Upper lobe of left lung (tissue), 6 donors: Measurements from ENCODE around the gene WDR93. TPM values are rescaled to one million over a fixed set of nuclear protein-coding genes. Genes with fewer than 3 reads are reported as not detected.

Experiments used
- ATAC-seq, 2 donors: fragments of 200-7000 bp; cut with Tn5 transposase; one replicate each; pipeline ENCODE4 v1.9.1; 2022; ENCODE audit warnings: mild to moderate bottlenecking in 2 of 2, moderate library complexity in 2 of 2; ENCODE audit not compliant: low FRiP score in 2 of 2
- DNase-seq, 2 donors: peaks; one replicate each; pipeline ENCODE4 v3.0.0-alpha.2; 2019 to 2020
- H3K27ac ChIP-seq, 4 donors: fragments of 200-600 bp; sonication (generic); one replicate each; pipeline ENCODE4 v1.5.1; 2016 to 2019
- H3K27me3 ChIP-seq, 4 donors: fragments of 200-600 bp; sonication (generic); one replicate each; pipeline ENCODE4 v1.5.1; 2017 to 2019
- H3K36me3 ChIP-seq, 4 donors: fragments of 200-600 bp; sonication (generic); one replicate each; pipeline ENCODE4 v1.5.1; 2016 to 2019
- H3K4me1 ChIP-seq, 4 donors: fragments of 200-600 bp; sonication (generic); one replicate each; pipeline ENCODE4 v1.5.1; 2018 to 2019
- H3K4me3 ChIP-seq, 4 donors: fragments of 200-600 bp; sonication (generic); one replicate each; pipeline ENCODE4 v1.5.1; 2017 to 2019; ENCODE audit warnings: mild to moderate bottlenecking in 2 of 4, moderate library complexity in 1 of 4
- H3K9me3 ChIP-seq, 4 donors: fragments of 200-600 bp; sonication (generic); one replicate each; pipeline ENCODE4 v1.5.1; 2018 to 2019
- CTCF ChIP-seq, 6 experiments: fragments of 450-650 bp in 4 of 6; fragments of 200-600 bp in 2 of 6; sonication (generic) in 2 of 6; IDR thresholded peaks; one replicate each; pipeline ENCODE4 v1.5.1; 2016 to 2019; ENCODE audit warnings: antibody characterized with exemption in 6 of 6
- EP300 ChIP-seq, 4 donors: sonication (generic); formaldehyde crosslinking; IDR thresholded peaks; one replicate each; pipeline ENCODE4 v1.5.1; 2017; ENCODE audit warnings: antibody characterized with exemption in 4 of 4, control low read depth in 2 of 4
- POLR2A ChIP-seq, 4 donors: fragments of 450-650 bp; IDR thresholded peaks; one replicate each; pipeline ENCODE4 v1.5.1; 2016 to 2017; ENCODE audit warnings: antibody characterized with exemption in 4 of 4, mild to moderate bottlenecking in 2 of 4
- POLR2AphosphoS5 ChIP-seq, 2 donors: sonication (generic); formaldehyde crosslinking; IDR thresholded peaks; one replicate each; pipeline ENCODE4 v1.5.1; 2017; ENCODE audit warnings: antibody characterized with exemption in 2 of 2
- WGBS, 2 donors: methylation state at CpG; one replicate each; pipeline ENCODE4 v1.1.5; 2017 to 2018; 5-methylcytosine and 5-hydroxymethylcytosine counted together
- total RNA-seq, 6 donors: library from RNA; depleted of rRNA in 4 of 6; stranded (reverse); fragments of >200 nt in 4 of 6; gene quantifications; one replicate each; pipeline versions ENCODE4 v1.1.0 to v1.2.1, GENCODE V29; 2016 to 2021
- donor health status: DM: no; HTN: no; CAD: no; lungs with moderate emphysema.
- donor health status: DM: no; HTN: yes; CAD: no; lungs with severe emphysema.

WDR93 gene
- total RNA-seq, 6 donors from 2014 or later, result 0.31 to 7.2 (median 1.9) TPM

GRCh38 chr15:89666184-89666857, 24.3 kb upstream of the WDR93 start:
- Histone ChIP-seq H3K4me1 (peaks cover 0 to 23% (median 17%) of the 10 kb centered on the region in 4 donors), H3K9me3 (no peaks in the 10 kb centered on the region), H3K27me3 (no peaks in the 10 kb centered on the region), H3K4me3 (peak overlapping the region in 3 of 4 donors; percentile 49 to 54 (median 50)), H3K36me3 (no peaks in the 10 kb centered on the region), H3K27ac (peak overlapping the region; percentile 57 to 82 (median 78))
- TF ChIP-seq CTCF (IDR thresholded peaks at IDR 0.05), result no peak
- no peak for TF ChIP-seq POLR2AphosphoS5 (IDR thresholded peaks at IDR 0.05)
- TF ChIP-seq POLR2A (IDR thresholded peaks at IDR 0.05), result no peak
- ATAC-seq, result peak in 1 of 2 donors; percentile 28
- peak in 1 of 2 donors; percentile 42 for DNase-seq
- 94 to 100% methylated on average over 2 to 7 of the region's 8 CpGs for WGBS, 2 donors

- DNase-seq (peak in 1 of 2 donors; percentile 43), ATAC-seq (peak in 1 of 2 donors; percentile 11)
- WGBS, 2 donors, result 87 to 92% methylated on average over 7 to 13 of the region's 13 CpGs
- Histone ChIP-seq H3K9me3 (no peaks in the 10 kb centered on the region), H3K4me3 (no peak overlapping the region), H3K27ac (no peak overlapping the region), H3K36me3 (no peaks in the 10 kb centered on the region), H3K27me3 (no peaks in the 10 kb centered on the region), H3K4me1 (peaks cover 0 to 23% (median 17%) of the 10 kb centered on the region in 4 donors)
- TF ChIP-seq POLR2A (IDR thresholded peaks at IDR 0.05) (no peak), POLR2AphosphoS5 (IDR thresholded peaks at IDR 0.05) (no peak), EP300 (IDR thresholded peaks at IDR 0.05) (no peak), CTCF (IDR thresholded peaks at IDR 0.05) (no peak)
These were observed 23.5 kb upstream of the WDR93 start for GRCh38 chr15:89666858-89667705.

GRCh38 chr15:89667706-89667960, 23.0 kb upstream of the WDR93 start:
- Histone ChIP-seq H3K27me3 (no peaks in the 10 kb centered on the region), H3K36me3 (no peaks in the 10 kb centered on the region), H3K9me3 (no peaks in the 10 kb centered on the region), H3K4me3 (no peak overlapping the region), H3K27ac (no peak overlapping the region), H3K4me1 (peaks cover 0 to 21% (median 16%) of the 10 kb centered on the region in 4 donors)
- TF ChIP-seq POLR2AphosphoS5 (IDR thresholded peaks at IDR 0.05) (no peak), POLR2A (IDR thresholded peaks at IDR 0.05) (no peak), CTCF (IDR thresholded peaks at IDR 0.05) (no peak), EP300 (IDR thresholded peaks at IDR 0.05) (no peak)
- no peak for ATAC-seq
- DNase-seq, result peak in 1 of 2 donors; percentile 66
- 95 to 96% methylated on average over 3 to 7 of the region's 7 CpGs for WGBS, 2 donors

GRCh38 chr15:89668171-89668570, 22.4 kb upstream of the WDR93 start:
- H3K4me1 ChIP-seq, result peaks cover 0 to 16% (median 14%) of the 10 kb centered on the region in 4 donors
- no peaks in the 10 kb centered on the region for H3K27me3 ChIP-seq
- no peaks in the 10 kb centered on the region for H3K9me3 ChIP-seq
- 96 to 100% methylated on average over 3 of the region's 3 CpGs for WGBS, 2 donors
- H3K4me3 ChIP-seq, result no peak overlapping the region
- H3K27ac ChIP-seq, result no peak overlapping the region
- DNase-seq (no peak), ATAC-seq (no peak)
- no peak for TF ChIP-seq CTCF (IDR thresholded peaks at IDR 0.05)
- TF ChIP-seq POLR2A (IDR thresholded peaks at IDR 0.05), result no peak
- TF ChIP-seq EP300 (IDR thresholded peaks at IDR 0.05), result no peak
- no peak for TF ChIP-seq POLR2AphosphoS5 (IDR thresholded peaks at IDR 0.05)
- no peaks in the 10 kb centered on the region for H3K36me3 ChIP-seq
